Hippocampal formation (tissue), 2 donors: ENCODE measurements around the gene INPP5K.
A peak's percentile ranks its signal among the peaks of the same experiment; 100 is the strongest.
"Not testable (repeated sequence)": the region's sequence is repeated elsewhere in the genome, so short reads cannot be mapped to it uniquely, and the experiment has no call there.

ENCODE experiments used
- DNase-seq, 2 donors: peaks; one replicate each; lab custom pipeline; 2025; lab: John Stamatoyannopoulos, UW

Gene INPP5K

GRCh38 chr17:1546292-1546922 lies 30.0 kb upstream of the INPP5K start:
- DNase-seq, result no peak

GRCh38 chr17:1545618-1546017 lies 29.2 kb upstream of the INPP5K start:
- DNase-seq, result no peak

GRCh38 chr17:1542316-1542715 lies 25.9 kb upstream of the INPP5K start:
- DNase-seq, result no peak

GRCh38 chr17:1541367-1541904 lies 25.0 kb upstream of the INPP5K start:
- DNase-seq, result no peak

- no peak for DNase-seq
These were observed 23.4 kb upstream of the INPP5K start for GRCh38 chr17:1539811-1540210.

- DNase-seq, result no peak
These were observed 19.3 kb upstream of the INPP5K start for GRCh38 chr17:1535737-1536136.

GRCh38 chr17:1533661-1534325 lies 17.4 kb upstream of the INPP5K start:
- no peak for DNase-seq

- DNase-seq, result peak in 1 of 2 donors; percentile 3
These were observed 16.6 kb upstream of the INPP5K start for GRCh38 chr17:1532836-1533602.

- DNase-seq, result no peak
These were observed 13.5 kb upstream of the INPP5K start for GRCh38 chr17:1529863-1530262.

- not testable (repeated sequence) for DNase-seq
These were observed 10.5 kb upstream of the INPP5K start for GRCh38 chr17:1526876-1527275.

- DNase-seq, result no peak
These were observed 6.2 kb upstream of the INPP5K start for GRCh38 chr17:1522626-1523025.

- DNase-seq, result no peak
These were observed 4.8 kb upstream of the INPP5K start for GRCh38 chr17:1521086-1521640.

GRCh38 chr17:1519678-1520077 lies 3.3 kb upstream of the INPP5K start:
- DNase-seq, result no peak

GRCh38 chr17:1518410-1518809 lies 2.0 kb upstream of the INPP5K start:
- DNase-seq, result no peak

- peak; percentile 12 to 45 for DNase-seq
These were observed 598 bp downstream of the INPP5K start for GRCh38 chr17:1515640-1516387.

GRCh38 chr17:1512351-1512750 lies 4.1 kb downstream of the INPP5K start:
- DNase-seq, result no peak

GRCh38 chr17:1511756-1512321 lies 4.6 kb downstream of the INPP5K start:
- no peak for DNase-seq

GRCh38 chr17:1511290-1511689 lies 5.1 kb downstream of the INPP5K start:
- no peak for DNase-seq

- no peak for DNase-seq
These were observed 7.0 kb downstream of the INPP5K start for GRCh38 chr17:1509290-1509881.

GRCh38 chr17:1508709-1509108 lies 7.7 kb downstream of the INPP5K start:
- DNase-seq, result not testable (repeated sequence)
